ENCODE data around the gene TTC38. TPM values are rescaled to one million over a fixed set of nuclear protein-coding genes. Genes with fewer than 3 reads are reported as not detected.

Gene TTC38
- total and polyA plus RNA-seq, 2 donors = 4.6 to 10.3 TPM

DNA sequence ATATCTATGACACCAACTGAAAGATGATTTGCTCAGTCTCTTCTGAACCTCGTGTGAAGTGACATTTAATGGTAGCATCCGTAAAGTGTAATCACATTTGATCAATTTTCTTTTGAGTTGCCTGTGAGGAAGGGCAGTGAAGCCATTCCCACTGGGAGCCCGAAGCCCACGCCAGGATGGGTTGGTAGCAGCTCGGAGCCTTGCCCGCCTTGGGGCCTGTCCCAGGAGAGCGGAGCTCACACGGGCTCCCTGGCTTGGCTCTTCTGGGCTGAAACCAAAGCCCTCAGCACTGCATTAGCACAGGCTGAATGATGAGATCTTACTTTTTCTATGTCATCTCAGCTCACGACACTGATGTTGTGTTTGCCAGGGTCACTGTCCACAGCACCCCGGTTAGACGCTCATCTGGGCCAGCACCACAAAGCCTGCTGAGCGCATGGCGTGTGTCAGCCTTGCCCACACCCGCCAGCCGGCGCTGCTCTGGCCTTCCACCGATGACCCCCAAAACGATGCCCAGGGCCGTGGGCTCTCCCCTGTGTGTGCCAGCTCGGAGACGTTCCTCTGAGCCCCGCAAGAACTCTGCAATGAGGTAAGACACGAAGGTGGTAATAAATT, 58.4 kb downstream of the TTC38 start:
- Histone ChIP-seq H3K27me3 (ENCODE audit: control insufficient read depth in 2 of 2, insufficient read depth in 1 of 2, low read length in 1 of 2) (no peaks in the 10 kb centered on the region), H3K9me3 (ENCODE audit: control insufficient read depth in 2 of 2, insufficient read depth in 1 of 2, low read length in 1 of 2) (no peaks in the 10 kb centered on the region), H3K27ac (ENCODE audit: low read depth in 1 of 2, low read length in 1 of 2) (no peak overlapping the region), H3K4me3 (ENCODE audit: low read length in 2 of 2) (no peak overlapping the region), H3K4me1 (ENCODE audit: control insufficient read depth in 2 of 2, insufficient read depth in 2 of 2, low read length in 2 of 2) (no peaks in the 10 kb centered on the region), H3K36me3 (ENCODE audit: control insufficient read depth in 2 of 2, insufficient read depth in 2 of 2, low read length in 1 of 2) (peaks cover 79 to 80% of the 10 kb centered on the region in 2 donors)
- DNase-seq (ENCODE audit: low read depth in 6 of 9, low spot score in 9 of 9) = no peak
- 93% methylated on average over 23 of the region's 23 CpGs for WGBS

GRCh38 chr22:46327691-46328465, 60.1 kb downstream of the TTC38 start:
- Histone ChIP-seq H3K9me3 (ENCODE audit: control insufficient read depth in 2 of 2, insufficient read depth in 1 of 2, low read length in 1 of 2) (no peaks in the 10 kb centered on the region), H3K4me3 (ENCODE audit: low read length in 2 of 2) (no peak overlapping the region), H3K27me3 (ENCODE audit: control insufficient read depth in 2 of 2, insufficient read depth in 1 of 2, low read length in 1 of 2) (no peaks in the 10 kb centered on the region), H3K36me3 (ENCODE audit: control insufficient read depth in 2 of 2, insufficient read depth in 2 of 2, low read length in 1 of 2) (peaks cover 78 to 88% of the 10 kb centered on the region in 2 donors), H3K27ac (ENCODE audit: low read depth in 1 of 2, low read length in 1 of 2) (no peak overlapping the region), H3K4me1 (ENCODE audit: control insufficient read depth in 2 of 2, insufficient read depth in 2 of 2, low read length in 2 of 2) (no peaks in the 10 kb centered on the region)
- no peak for DNase-seq (ENCODE audit: low read depth in 6 of 9, low spot score in 9 of 9)
- 97% methylated on average over 13 of the region's 13 CpGs for WGBS

- Histone ChIP-seq H3K36me3 (ENCODE audit: control insufficient read depth in 2 of 2, insufficient read depth in 2 of 2, low read length in 1 of 2) (peaks cover 68 to 84% of the 10 kb centered on the region in 2 donors), H3K4me3 (ENCODE audit: low read length in 2 of 2) (no peak overlapping the region)
- WGBS = 98% methylated on average over 11 of the region's 11 CpGs
Measured at GRCh38 chr22:46328797-46329196, 61.0 kb downstream of the TTC38 start.

GRCh38 chr22:46329616-46330015, 61.8 kb downstream of the TTC38 start:
- no peaks in the 10 kb centered on the region for H3K9me3 ChIP-seq (ENCODE audit: control insufficient read depth in 2 of 2, insufficient read depth in 1 of 2, low read length in 1 of 2)
- WGBS = 97% methylated on average over 8 of the region's 8 CpGs
- no peak overlapping the region for H3K4me3 ChIP-seq (ENCODE audit: low read length in 2 of 2)
- H3K4me1 ChIP-seq (ENCODE audit: control insufficient read depth in 2 of 2, insufficient read depth in 2 of 2, low read length in 2 of 2) = no peaks in the 10 kb centered on the region
- H3K27ac ChIP-seq (ENCODE audit: low read depth in 1 of 2, low read length in 1 of 2) = no peak overlapping the region
- H3K36me3 ChIP-seq (ENCODE audit: control insufficient read depth in 2 of 2, insufficient read depth in 2 of 2, low read length in 1 of 2) = peaks cover 60 to 79% of the 10 kb centered on the region in 2 donors
- DNase-seq (ENCODE audit: low read depth in 6 of 9, low spot score in 9 of 9) = no peak
- H3K27me3 ChIP-seq (ENCODE audit: control insufficient read depth in 2 of 2, insufficient read depth in 1 of 2, low read length in 1 of 2) = no peaks in the 10 kb centered on the region

More at GRCh38 chr22:46328797-46329196, 61.0 kb downstream of the TTC38 start:
- DNase-seq (ENCODE audit: low read depth in 6 of 9, low spot score in 9 of 9) = no peak
- H3K4me1 ChIP-seq (ENCODE audit: control insufficient read depth in 2 of 2, insufficient read depth in 2 of 2, low read length in 2 of 2) = no peaks in the 10 kb centered on the region
- H3K9me3 ChIP-seq (ENCODE audit: control insufficient read depth in 2 of 2, insufficient read depth in 1 of 2, low read length in 1 of 2) = no peaks in the 10 kb centered on the region
- no peak overlapping the region for H3K27ac ChIP-seq (ENCODE audit: low read depth in 1 of 2, low read length in 1 of 2)
- H3K27me3 ChIP-seq (ENCODE audit: control insufficient read depth in 2 of 2, insufficient read depth in 1 of 2, low read length in 1 of 2) = no peaks in the 10 kb centered on the region

- peaks cover 2 to 5% of the 10 kb centered on the region in 2 donors for H3K4me1 ChIP-seq (ENCODE audit: control insufficient read depth in 2 of 2, insufficient read depth in 2 of 2, low read length in 2 of 2)
- H3K27me3 ChIP-seq (ENCODE audit: control insufficient read depth in 2 of 2, insufficient read depth in 1 of 2, low read length in 1 of 2) = no peaks in the 10 kb centered on the region
- no peak for DNase-seq (ENCODE audit: low read depth in 6 of 9, low spot score in 9 of 9)
- WGBS = over 99% methylated on average over 4 of the region's 4 CpGs
- H3K36me3 ChIP-seq (ENCODE audit: control insufficient read depth in 2 of 2, insufficient read depth in 2 of 2, low read length in 1 of 2) = peaks cover 53 to 72% of the 10 kb centered on the region in 2 donors
- H3K27ac ChIP-seq (ENCODE audit: low read depth in 1 of 2, low read length in 1 of 2) = no peak overlapping the region
- no peak overlapping the region for H3K4me3 ChIP-seq (ENCODE audit: low read length in 2 of 2)
- no peaks in the 10 kb centered on the region for H3K9me3 ChIP-seq (ENCODE audit: control insufficient read depth in 2 of 2, insufficient read depth in 1 of 2, low read length in 1 of 2)
Measured at GRCh38 chr22:46330426-46330825, 62.6 kb downstream of the TTC38 start.

DNA sequence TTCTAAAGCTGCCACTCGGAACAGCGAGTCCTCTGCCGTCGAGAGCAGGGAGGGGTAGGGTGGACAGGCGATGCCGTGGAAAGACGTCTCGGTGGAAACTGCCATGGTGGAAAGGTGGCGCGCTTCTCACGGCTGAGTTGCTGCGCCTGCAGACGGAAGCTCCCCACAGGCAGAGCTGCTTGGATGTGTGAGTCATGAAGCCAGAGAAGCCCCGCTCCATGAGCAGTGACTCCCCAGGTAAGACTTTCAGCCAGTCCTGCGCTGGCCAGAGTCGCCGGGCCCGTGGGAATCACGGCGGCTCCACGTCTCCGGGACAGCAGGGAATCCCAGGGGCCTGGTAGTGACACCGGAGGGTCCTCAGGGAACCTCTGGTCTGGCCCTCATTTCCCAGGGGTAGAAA, 63.7 kb downstream of the TTC38 start:
- no peak for DNase-seq (ENCODE audit: low read depth in 6 of 9, low spot score in 9 of 9)
- 98% methylated on average over 23 of the region's 23 CpGs for WGBS
- H3K4me3 ChIP-seq (ENCODE audit: low read length in 2 of 2) = no peak overlapping the region
- H3K36me3 ChIP-seq (ENCODE audit: control insufficient read depth in 2 of 2, insufficient read depth in 2 of 2, low read length in 1 of 2) = peaks cover 42 to 61% of the 10 kb centered on the region in 2 donors
- no peak overlapping the region for H3K27ac ChIP-seq (ENCODE audit: low read depth in 1 of 2, low read length in 1 of 2)
- H3K4me1 ChIP-seq (ENCODE audit: control insufficient read depth in 2 of 2, insufficient read depth in 2 of 2, low read length in 2 of 2) = peaks cover 5% of the 10 kb centered on the region in 2 donors
- H3K9me3 ChIP-seq (ENCODE audit: control insufficient read depth in 2 of 2, insufficient read depth in 1 of 2, low read length in 1 of 2) = no peaks in the 10 kb centered on the region
- H3K27me3 ChIP-seq (ENCODE audit: control insufficient read depth in 2 of 2, insufficient read depth in 1 of 2, low read length in 1 of 2) = no peaks in the 10 kb centered on the region

- peaks cover 10% of the 10 kb centered on the region in 2 donors for H3K4me1 ChIP-seq (ENCODE audit: control insufficient read depth in 2 of 2, insufficient read depth in 2 of 2, low read length in 2 of 2)
- H3K36me3 ChIP-seq (ENCODE audit: control insufficient read depth in 2 of 2, insufficient read depth in 2 of 2, low read length in 1 of 2) = peaks cover 38 to 52% of the 10 kb centered on the region in 2 donors
- H3K27me3 ChIP-seq (ENCODE audit: control insufficient read depth in 2 of 2, insufficient read depth in 1 of 2, low read length in 1 of 2) = no peaks in the 10 kb centered on the region
- H3K27ac ChIP-seq (ENCODE audit: low read depth in 1 of 2, low read length in 1 of 2) = peak within 1 kb of the TSS; percentile 72 to 87
- peak within 1 kb of the TSS; percentile 88 to 94 for H3K4me3 ChIP-seq (ENCODE audit: low read length in 2 of 2)
- no peaks in the 10 kb centered on the region for H3K9me3 ChIP-seq (ENCODE audit: control insufficient read depth in 2 of 2, insufficient read depth in 1 of 2, low read length in 1 of 2)
- DNase-seq (ENCODE audit: low read depth in 6 of 9, low spot score in 9 of 9) = peak; percentile 33 to 83 (median 67)
- 1% methylated on average over 93 of the region's 93 CpGs for WGBS
Measured at GRCh38 chr22:46335201-46336118, 67.7 kb downstream of the TTC38 start, which contains the start of gene TRMU. TRMU (plus strand) TSS chr22:46335714; CDS start chr22:46335765, 51 bp downstream.

DNA sequence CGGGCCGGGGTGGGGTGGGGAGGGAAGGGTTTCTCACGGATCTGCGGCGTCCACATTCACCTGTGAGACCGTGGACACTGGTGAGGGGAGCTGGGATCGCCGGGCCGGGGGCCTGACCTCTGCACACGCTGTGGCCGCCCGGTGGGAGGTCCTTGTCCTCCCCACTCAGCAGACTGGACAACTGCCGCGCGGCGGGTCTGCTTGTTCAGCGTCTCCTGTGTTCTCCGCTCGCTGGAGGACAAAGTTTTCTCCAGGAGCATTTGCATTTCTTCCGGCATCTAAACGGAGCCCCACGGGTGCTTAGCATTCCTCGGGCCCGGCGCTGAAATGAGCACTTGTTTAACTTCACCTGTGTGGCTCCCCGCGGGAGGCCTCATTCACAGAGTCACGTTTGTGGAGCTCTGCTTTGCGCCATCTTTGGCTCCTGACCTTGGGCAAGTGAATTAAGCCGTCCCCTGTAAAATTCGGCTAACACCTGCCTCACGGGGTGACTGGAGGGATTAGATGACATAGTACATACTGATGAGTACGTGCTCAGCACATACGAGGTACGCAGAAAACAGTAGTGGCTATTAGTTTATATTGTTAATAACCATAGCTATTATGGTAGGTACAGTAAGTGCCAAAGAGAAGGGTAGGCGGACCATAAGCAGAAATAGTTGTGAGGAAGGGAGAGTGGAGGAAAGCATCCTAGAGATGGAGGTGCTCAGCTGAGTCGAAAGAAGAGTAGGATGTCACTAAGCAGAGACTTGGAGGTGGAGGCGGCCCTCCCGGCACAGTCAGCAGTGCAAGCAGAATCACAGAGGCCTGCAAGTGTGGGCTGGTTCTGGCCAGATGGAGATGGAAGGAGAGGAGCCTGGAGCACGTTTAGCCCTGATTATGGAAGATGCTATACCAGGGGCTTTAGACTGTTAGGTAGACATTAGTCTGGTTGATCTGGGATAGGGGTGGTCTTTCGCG, 68.6 kb downstream of the TTC38 start:
- Histone ChIP-seq H3K36me3 (ENCODE audit: control insufficient read depth in 2 of 2, insufficient read depth in 2 of 2, low read length in 1 of 2) (peaks cover 37 to 47% of the 10 kb centered on the region in 2 donors), H3K27me3 (ENCODE audit: control insufficient read depth in 2 of 2, insufficient read depth in 1 of 2, low read length in 1 of 2) (no peaks in the 10 kb centered on the region), H3K27ac (ENCODE audit: low read depth in 1 of 2, low read length in 1 of 2) (peak overlapping the region in 1 of 2 donors; percentile 25), H3K4me1 (ENCODE audit: control insufficient read depth in 2 of 2, insufficient read depth in 2 of 2, low read length in 2 of 2) (peaks cover 10% of the 10 kb centered on the region in 2 donors), H3K9me3 (ENCODE audit: control insufficient read depth in 2 of 2, insufficient read depth in 1 of 2, low read length in 1 of 2) (no peaks in the 10 kb centered on the region), H3K4me3 (ENCODE audit: low read length in 2 of 2) (peak overlapping the region; percentile 88 to 94)
- WGBS = 20% methylated on average over 42 of the region's 42 CpGs
- peak in 3 of 9 donors; percentile 7 to 30 (median 10) for DNase-seq (ENCODE audit: low read depth in 6 of 9, low spot score in 9 of 9)
